BLaER1 treated with 17β-estradiol and CSF1 and Interleukin-3, amounts not matched to agents 10 nM and 100 nM (cell line): ENCODE results near the gene NDST4.

ENCODE experiments used
- H3K27ac ChIP-seq, 11 experiments: shearing (Covaris generic); formaldehyde crosslinking; 2 replicates each; pipeline ENCODE4 v1.8.1; 2022
- H3K27me3 ChIP-seq, 11 experiments: shearing (Covaris generic); formaldehyde crosslinking; 2 replicates each; pipeline ENCODE4 v1.8.1; 2022
- H3K36me3 ChIP-seq, 11 experiments: shearing (Covaris generic); formaldehyde crosslinking; 2 replicates each; pipeline ENCODE4 v1.8.1; 2022
- H3K4me1 ChIP-seq, 10 experiments: shearing (Covaris generic); formaldehyde crosslinking; 2 replicates each; pipeline ENCODE4 v1.8.1; 2022
- H3K4me2 ChIP-seq, 11 experiments: shearing (Covaris generic); formaldehyde crosslinking; 2 replicates each; pipeline ENCODE4 v1.8.1; 2022
- H3K4me3 ChIP-seq, 10 experiments: shearing (Covaris generic); formaldehyde crosslinking; 2 replicates each; pipeline ENCODE4 v1.8.1; 2022
- H3K9ac ChIP-seq, 11 experiments: shearing (Covaris generic); formaldehyde crosslinking; 2 replicates each; pipeline ENCODE4 v1.8.1; 2022
- H3K9me3 ChIP-seq, 11 experiments: shearing (Covaris generic); formaldehyde crosslinking; replicated peaks in 1 of 11; 2 replicates each; pipeline ENCODE4 v1.8.1; 2022
- H4K20me1 ChIP-seq, 11 experiments: shearing (Covaris generic); formaldehyde crosslinking; 2 replicates each; pipeline ENCODE4 v1.8.1; 2022
- Cebpa-rat ChIP-seq, 11 experiments: shearing (Covaris generic); IDR thresholded peaks; 2 replicates each; pipeline ENCODE4 v1.8.1; 2022

NDST4 gene

DNA sequence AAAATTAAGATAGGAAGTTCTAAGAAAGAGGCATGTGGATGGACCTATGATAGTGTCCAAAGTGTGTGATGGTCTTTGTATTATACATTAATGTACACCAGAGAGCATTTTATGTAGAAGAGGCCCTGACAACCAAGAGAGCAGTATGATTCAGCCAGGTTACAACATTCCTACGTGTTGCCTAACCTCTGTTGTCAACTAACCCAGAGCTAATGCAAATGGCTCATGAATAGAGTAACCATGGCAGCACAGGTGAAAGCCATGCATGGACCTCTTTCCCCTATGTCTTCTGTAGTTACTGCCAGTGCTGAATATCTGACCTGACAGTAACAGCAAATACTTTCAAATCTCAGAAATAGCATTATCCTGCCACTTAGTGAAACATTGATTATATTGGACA is 255.6 kb downstream of the NDST4 start:
- H3K9ac ChIP-seq, result no peak overlapping the region
- no peak overlapping the region for H3K27ac ChIP-seq
- no peak overlapping the region for H3K4me3 ChIP-seq
- no peaks in the 10 kb centered on the region for H3K27me3 ChIP-seq
- no peak for TF ChIP-seq Cebpa-rat (IDR thresholded peaks at IDR 0.05)
- H3K36me3 ChIP-seq, result no peaks in the 10 kb centered on the region
- no peak overlapping the region for H3K4me2 ChIP-seq
- no peaks in the 10 kb centered on the region for H3K9me3 ChIP-seq
- H3K4me1 ChIP-seq, result no peaks in the 10 kb centered on the region
- no peaks in the 10 kb centered on the region for H4K20me1 ChIP-seq

DNA sequence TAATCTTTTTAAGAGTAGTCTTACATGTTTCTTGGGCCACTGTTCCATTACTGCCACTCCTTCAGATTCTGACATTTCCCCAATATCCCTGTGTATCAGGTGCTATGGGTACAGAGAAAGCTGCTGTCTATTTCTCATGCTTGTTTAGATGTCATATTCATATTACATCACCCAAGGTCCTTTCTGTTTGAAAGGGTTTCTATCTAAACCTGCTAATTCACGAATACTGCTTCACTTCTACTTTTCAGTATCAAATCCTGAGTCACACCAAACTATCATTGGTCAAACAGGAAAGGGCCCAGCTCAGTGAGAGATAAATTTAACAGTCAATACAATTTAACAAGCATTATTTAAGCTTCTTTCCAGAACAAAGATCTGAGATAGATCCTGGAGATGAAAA is 273.4 kb downstream of the NDST4 start:
- no peak for TF ChIP-seq Cebpa-rat (IDR thresholded peaks at IDR 0.05)
- Histone ChIP-seq H3K4me3 (no peak overlapping the region), H3K36me3 (no peaks in the 10 kb centered on the region), H3K27me3 (no peaks in the 10 kb centered on the region), H3K27ac (no peak overlapping the region), H3K4me1 (peaks cover 0 to 11% (median 0%) of the 10 kb centered on the region in 10 experiments; a peak in 4 of 20 replicates), H3K9ac (no peak overlapping the region), H4K20me1 (no peaks in the 10 kb centered on the region), H3K9me3 (no peaks in the 10 kb centered on the region), H3K4me2 (no peak overlapping the region)

DNA sequence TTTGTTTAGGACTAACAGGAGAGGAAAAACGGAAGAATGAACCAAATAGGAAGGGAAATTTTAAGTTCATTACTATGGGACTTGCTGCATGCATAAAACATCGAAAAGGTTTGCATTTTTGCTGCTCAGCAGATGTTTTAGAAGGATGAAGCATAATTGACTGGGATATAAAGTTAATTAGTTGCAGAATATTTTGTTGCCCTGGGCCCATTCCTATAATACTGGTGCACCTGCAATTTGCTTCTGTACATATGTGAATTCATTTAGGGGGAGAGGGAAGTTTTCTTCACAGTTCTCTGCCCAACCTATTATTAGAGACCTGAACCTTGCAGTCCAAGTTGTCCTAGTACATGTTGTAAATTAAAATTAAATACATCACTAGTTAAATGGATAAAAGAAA is 282.8 kb downstream of the NDST4 start:
- H3K4me1 ChIP-seq, result no peaks in the 10 kb centered on the region
- no peak overlapping the region for H3K4me2 ChIP-seq
- H3K27ac ChIP-seq, result no peak overlapping the region
- no peaks in the 10 kb centered on the region for H3K27me3 ChIP-seq
- H4K20me1 ChIP-seq, result no peaks in the 10 kb centered on the region; a peak in 1 of 22 replicates
- TF ChIP-seq Cebpa-rat (IDR thresholded peaks at IDR 0.05), result no peak
- H3K9ac ChIP-seq, result no peak overlapping the region
- no peaks in the 10 kb centered on the region for H3K9me3 ChIP-seq
- no peak overlapping the region for H3K4me3 ChIP-seq
- no peaks in the 10 kb centered on the region for H3K36me3 ChIP-seq

DNA sequence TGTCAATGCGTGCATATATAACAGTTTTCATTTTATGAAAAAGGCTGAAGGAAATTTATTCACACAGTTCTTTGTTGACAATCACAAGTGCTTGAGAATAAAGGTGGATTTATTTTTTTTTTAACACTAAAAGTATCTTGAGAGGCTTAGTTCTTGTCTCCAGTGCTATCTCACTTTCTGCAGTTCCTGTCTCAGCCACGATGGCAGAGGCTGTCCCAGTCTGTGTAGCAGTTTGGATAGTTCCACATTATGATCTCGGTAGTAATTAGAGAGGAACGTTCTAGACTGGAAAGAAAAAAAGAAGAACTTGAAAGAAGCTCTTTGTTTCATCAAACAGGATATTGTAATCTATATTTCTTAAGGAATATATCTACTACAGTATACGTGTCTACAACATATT is 285.8 kb downstream of the NDST4 start:
- Histone ChIP-seq H4K20me1 (no peaks in the 10 kb centered on the region), H3K4me3 (no peak overlapping the region), H3K27me3 (no peaks in the 10 kb centered on the region), H3K9ac (no peak overlapping the region), H3K4me1 (no peaks in the 10 kb centered on the region), H3K9me3 (no peaks in the 10 kb centered on the region), H3K4me2 (no peak overlapping the region), H3K27ac (no peak overlapping the region), H3K36me3 (no peaks in the 10 kb centered on the region)
- TF ChIP-seq Cebpa-rat (IDR thresholded peaks at IDR 0.05), result no peak

DNA sequence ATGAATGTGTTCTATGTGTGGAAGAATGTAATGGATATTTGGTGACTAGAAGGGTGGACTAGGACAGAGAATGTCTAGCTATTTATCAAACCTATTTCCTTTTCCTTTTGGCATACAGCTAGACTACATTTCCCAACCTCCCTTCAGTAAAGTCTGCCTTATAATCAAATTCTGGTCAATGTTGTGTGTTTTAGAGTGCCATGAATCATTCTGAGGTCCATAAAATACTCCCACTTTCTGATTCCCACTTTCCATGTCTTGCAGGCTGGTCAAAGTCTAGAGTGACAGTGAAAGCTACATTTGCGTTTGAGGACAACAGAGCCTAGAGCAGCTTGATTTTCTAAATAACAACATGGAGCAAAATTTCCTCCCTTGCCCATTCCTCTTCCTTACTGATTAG is 297.7 kb downstream of the NDST4 start:
- peaks cover 0 to 5% (median 0%) of the 10 kb centered on the region in 10 experiments; a peak in 2 of 20 replicates for H3K4me1 ChIP-seq
- no peaks in the 10 kb centered on the region for H3K27me3 ChIP-seq
- no peaks in the 10 kb centered on the region for H3K9me3 ChIP-seq
- H3K4me2 ChIP-seq, result no peak overlapping the region
- H4K20me1 ChIP-seq, result no peaks in the 10 kb centered on the region
- no peak overlapping the region for H3K27ac ChIP-seq
- TF ChIP-seq Cebpa-rat (IDR thresholded peaks at IDR 0.05), result no peak
- H3K36me3 ChIP-seq, result no peaks in the 10 kb centered on the region
- H3K9ac ChIP-seq, result no peak overlapping the region
- no peak overlapping the region for H3K4me3 ChIP-seq

DNA sequence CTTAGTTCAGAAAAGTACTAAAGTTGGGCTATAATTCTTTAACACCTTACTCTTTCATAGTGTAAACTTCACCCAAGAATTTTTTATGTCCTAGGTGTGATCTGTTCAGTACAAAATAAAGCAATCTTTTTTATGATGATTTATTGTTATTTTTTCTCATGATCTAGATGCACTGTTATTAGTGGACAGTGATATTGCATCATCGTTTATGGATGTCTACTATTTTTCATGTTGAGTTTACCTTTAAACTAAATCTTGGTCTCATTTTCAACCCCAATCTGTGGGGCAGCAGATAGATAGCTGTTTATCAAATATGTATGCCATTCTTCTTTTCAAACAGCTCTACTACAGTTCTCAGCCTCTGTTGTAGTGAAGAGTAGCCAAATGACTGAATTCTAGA is 299.5 kb downstream of the NDST4 start:
- no peak overlapping the region for H3K4me3 ChIP-seq
- H3K9ac ChIP-seq, result no peak overlapping the region
- H3K4me2 ChIP-seq, result no peak overlapping the region
- no peaks in the 10 kb centered on the region for H3K36me3 ChIP-seq
- H3K4me1 ChIP-seq, result no peaks in the 10 kb centered on the region
- TF ChIP-seq Cebpa-rat (IDR thresholded peaks at IDR 0.05), result no peak
- H3K27me3 ChIP-seq, result no peaks in the 10 kb centered on the region
- H3K27ac ChIP-seq, result no peak overlapping the region
- H4K20me1 ChIP-seq, result no peaks in the 10 kb centered on the region
- H3K9me3 ChIP-seq, result no peaks in the 10 kb centered on the region

DNA sequence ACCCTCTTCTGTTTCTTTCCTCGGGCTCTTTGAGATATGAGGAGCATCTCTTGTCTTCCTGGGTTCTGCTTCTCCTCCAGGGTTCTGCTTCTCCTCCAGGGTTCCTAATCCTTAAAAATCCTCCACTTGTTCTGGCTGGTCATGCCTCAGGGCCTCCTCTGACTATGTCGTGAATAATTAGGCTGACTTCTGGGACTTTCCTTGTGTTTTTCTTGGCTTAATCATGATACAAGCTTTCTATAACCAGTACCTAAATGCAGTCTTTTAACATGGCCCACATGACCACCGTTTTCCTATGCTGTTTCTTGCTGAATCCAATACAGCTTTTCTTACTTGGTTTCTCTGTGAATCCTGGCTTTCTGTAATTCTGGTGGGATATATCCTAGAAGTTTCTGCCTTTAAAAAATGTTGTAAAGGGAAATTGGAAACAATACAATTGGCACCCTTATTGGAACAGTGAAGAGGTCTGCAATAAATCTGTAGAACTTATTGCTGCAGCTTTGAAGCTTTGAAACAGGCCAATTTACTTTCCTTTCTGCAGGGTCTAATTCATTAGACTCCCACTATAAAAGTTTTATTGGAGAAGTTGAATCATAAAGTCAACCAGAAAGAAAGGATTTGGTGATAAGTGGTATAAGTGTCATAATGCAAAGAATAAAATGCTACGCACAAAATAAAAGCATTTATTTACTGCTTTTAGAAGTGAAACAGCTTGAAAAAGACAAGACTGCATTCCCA is 301.7 kb downstream of the NDST4 start:
- no peaks in the 10 kb centered on the region for H3K27me3 ChIP-seq
- no peaks in the 10 kb centered on the region for H4K20me1 ChIP-seq
- H3K36me3 ChIP-seq, result no peaks in the 10 kb centered on the region
- no peak overlapping the region for H3K9ac ChIP-seq
- no peak overlapping the region for H3K4me3 ChIP-seq
- TF ChIP-seq Cebpa-rat (IDR thresholded peaks at IDR 0.05), result no peak
- no peak overlapping the region for H3K4me2 ChIP-seq
- no peaks in the 10 kb centered on the region for H3K9me3 ChIP-seq
- H3K27ac ChIP-seq, result no peak overlapping the region
- no peaks in the 10 kb centered on the region for H3K4me1 ChIP-seq

DNA sequence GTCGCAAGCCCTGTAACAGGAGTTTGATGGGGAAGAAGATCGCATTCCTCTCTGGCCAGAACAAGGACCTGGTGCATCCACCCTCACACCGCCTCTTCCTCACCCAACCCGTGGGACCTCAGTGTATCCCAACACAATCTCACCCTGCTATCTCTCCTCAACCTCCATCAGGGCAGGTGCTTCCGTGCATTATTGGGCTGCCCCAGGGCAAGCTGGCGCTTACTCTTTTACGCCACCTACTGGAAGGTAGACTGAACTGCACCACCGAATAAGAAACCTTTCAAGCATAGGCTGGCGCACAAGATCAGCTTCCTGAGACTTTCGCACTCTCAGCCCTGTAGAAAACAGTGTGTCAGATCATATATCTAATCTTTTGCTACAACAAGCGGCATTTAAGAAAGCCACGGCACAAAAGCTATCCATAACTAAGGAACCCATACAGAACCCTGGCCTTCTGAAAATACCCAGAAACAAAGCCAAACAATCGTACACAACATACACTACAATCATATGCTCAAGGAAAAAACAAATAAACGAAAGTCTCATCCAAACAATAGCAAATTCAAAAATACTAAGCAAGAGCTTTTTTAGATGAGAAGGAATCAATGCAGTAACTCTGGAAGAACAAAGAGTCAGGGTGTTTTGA is 305.5 kb downstream of the NDST4 start:
- Histone ChIP-seq H4K20me1 (no peaks in the 10 kb centered on the region), H3K9me3 (no peaks in the 10 kb centered on the region), H3K27ac (no peak overlapping the region), H3K27me3 (no peaks in the 10 kb centered on the region), H3K36me3 (no peaks in the 10 kb centered on the region), H3K4me1 (no peaks in the 10 kb centered on the region), H3K4me2 (no peak overlapping the region), H3K4me3 (no peak overlapping the region), H3K9ac (no peak overlapping the region)
- TF ChIP-seq Cebpa-rat (IDR thresholded peaks at IDR 0.05), result no peak

DNA sequence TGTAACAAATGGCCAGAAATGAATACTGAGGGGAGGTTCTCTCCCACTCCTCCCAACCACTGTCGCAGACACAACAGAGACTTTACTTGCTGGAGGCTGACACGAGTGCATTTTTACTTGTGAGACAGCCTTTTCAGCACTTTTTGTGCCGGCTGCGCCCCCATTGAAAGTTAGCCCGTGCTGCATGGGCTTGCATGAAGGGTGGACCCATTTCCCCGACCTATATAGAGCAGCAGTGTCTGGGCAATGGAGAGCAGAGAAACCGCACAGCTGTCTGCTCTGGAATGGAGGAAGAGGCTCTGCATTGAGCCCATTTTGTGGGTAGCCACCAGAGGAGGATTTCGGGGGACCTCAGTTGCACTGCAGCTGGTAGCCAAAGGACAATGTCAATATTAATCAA is 306.1 kb downstream of the NDST4 start:
- H3K27me3 ChIP-seq, result no peaks in the 10 kb centered on the region
- no peak overlapping the region for H3K9ac ChIP-seq
- no peaks in the 10 kb centered on the region for H3K9me3 ChIP-seq
- H3K4me1 ChIP-seq, result no peaks in the 10 kb centered on the region
- H3K4me2 ChIP-seq, result no peak overlapping the region
- no peaks in the 10 kb centered on the region for H4K20me1 ChIP-seq
- H3K4me3 ChIP-seq, result no peak overlapping the region
- TF ChIP-seq Cebpa-rat (IDR thresholded peaks at IDR 0.05), result no peak
- no peaks in the 10 kb centered on the region for H3K36me3 ChIP-seq
- H3K27ac ChIP-seq, result no peak overlapping the region

DNA sequence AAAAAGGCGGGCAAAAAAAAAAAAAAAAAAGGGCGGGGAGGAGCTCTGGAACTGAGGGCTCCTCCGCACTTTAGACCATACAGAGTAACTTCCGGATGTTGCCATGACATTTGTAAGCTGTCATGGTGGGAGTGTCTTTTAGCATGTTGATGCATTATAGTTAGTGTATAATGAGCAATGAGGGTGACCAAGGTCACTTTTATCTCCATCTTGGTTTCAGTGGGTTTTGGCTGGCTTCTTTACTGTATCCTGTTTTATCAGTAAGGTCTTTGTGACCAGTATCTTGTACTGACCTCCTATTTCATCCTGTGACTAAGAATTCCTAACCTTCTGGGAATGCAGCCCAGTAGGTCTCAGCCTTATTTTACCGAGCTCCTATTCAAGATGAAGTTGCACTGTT is 321.4 kb downstream of the NDST4 start:
- Histone ChIP-seq H3K4me2 (no peak overlapping the region), H3K36me3 (no peaks in the 10 kb centered on the region), H3K9me3 (no peaks in the 10 kb centered on the region), H4K20me1 (no peaks in the 10 kb centered on the region), H3K27ac (no peak overlapping the region), H3K27me3 (no peaks in the 10 kb centered on the region), H3K4me3 (no peak overlapping the region), H3K9ac (no peak overlapping the region), H3K4me1 (no peaks in the 10 kb centered on the region)
- TF ChIP-seq Cebpa-rat (IDR thresholded peaks at IDR 0.05), result no peak
